Body of pancreas (tissue), 4 donors: ENCODE results near the gene GGA2.

Experiments
- POLR2A ChIP-seq, 3 donors: fragments of 450-650 bp; IDR thresholded peaks; one replicate each; pipeline ENCODE4 v1.6.1; 2016; ENCODE audit warnings: antibody characterized with exemption in 3 of 3, mild to moderate bottlenecking in 2 of 3
- TF ChIP-seq, protein P1 (sequence below), 7 experiments: fragments of 450-650 bp in 4 of 7; fragments of 200-600 bp in 3 of 7; sonication (generic) in 3 of 7; IDR thresholded peaks; one replicate each; pipeline ENCODE4 v1.5.1; 2016 to 2019; ENCODE audit warnings: antibody characterized with exemption in 7 of 7

- TF ChIP-seq, protein P1, sequence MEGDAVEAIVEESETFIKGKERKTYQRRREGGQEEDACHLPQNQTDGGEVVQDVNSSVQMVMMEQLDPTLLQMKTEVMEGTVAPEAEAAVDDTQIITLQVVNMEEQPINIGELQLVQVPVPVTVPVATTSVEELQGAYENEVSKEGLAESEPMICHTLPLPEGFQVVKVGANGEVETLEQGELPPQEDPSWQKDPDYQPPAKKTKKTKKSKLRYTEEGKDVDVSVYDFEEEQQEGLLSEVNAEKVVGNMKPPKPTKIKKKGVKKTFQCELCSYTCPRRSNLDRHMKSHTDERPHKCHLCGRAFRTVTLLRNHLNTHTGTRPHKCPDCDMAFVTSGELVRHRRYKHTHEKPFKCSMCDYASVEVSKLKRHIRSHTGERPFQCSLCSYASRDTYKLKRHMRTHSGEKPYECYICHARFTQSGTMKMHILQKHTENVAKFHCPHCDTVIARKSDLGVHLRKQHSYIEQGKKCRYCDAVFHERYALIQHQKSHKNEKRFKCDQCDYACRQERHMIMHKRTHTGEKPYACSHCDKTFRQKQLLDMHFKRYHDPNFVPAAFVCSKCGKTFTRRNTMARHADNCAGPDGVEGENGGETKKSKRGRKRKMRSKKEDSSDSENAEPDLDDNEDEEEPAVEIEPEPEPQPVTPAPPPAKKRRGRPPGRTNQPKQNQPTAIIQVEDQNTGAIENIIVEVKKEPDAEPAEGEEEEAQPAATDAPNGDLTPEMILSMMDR (IDR thresholded peaks at IDR 0.05), result no peak
- no peak for TF ChIP-seq POLR2A (IDR thresholded peaks at IDR 0.05)
Measured at GRCh38 chr16:23515881-23516280, 5.6 kb upstream of the GGA2 start.
